OCI-LY7 (cell line): ENCODE measurements around the gene RFX2.

Experiments
- CTCF ChIP-seq: fragments of 200-600 bp; sonication (generic); conservative IDR thresholded peaks from 2 replicates; pipeline ENCODE4 v1.5.1; 2014; ENCODE audit warnings: mild to moderate bottlenecking, antibody characterized with exemption, low read length, moderate library complexity, mixed read lengths
- EZH2phosphoT487 ChIP-seq: fragments of 200-600 bp; sonication (generic); IDR thresholded peaks from 2 replicates; pipeline ENCODE4 v1.6.1; 2018; ENCODE audit warnings: low read depth, borderline replicate concordance, mild to moderate bottlenecking, mixed run types, antibody characterized with exemption, low read length, moderate library complexity, mixed read lengths

GRCh38 chr19:5985098-5985783, 125.1 kb downstream of the RFX2 start:
- TF ChIP-seq CTCF (no peak), EZH2phosphoT487 (no peak)
